ENCODE data around the gene TNFAIP3.

Gene TNFAIP3

GRCh38 chr6:137927777-137928218, 60.7 kb downstream of the TNFAIP3 start:
- peak; percentile 16 to 34 (median 18) for DNase-seq

DNA sequence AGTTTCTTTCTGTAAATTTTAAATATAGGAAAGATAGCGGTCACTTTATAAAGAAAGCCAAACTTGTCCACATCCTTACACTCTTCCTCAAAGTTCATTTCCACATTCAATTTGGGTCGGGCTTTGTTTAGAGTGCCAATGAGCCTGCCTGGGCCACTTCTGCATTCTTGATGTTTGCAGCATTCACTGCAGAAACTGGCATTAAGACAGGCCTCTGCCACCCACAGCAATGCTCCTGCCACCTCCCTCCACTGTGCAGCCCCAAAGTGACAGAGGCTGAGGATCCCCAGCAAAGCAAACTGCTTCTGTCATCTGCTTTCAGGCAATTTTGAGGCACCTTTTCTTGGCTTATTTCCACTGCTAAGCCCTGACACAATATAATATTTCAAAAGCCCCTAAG, 61.2 kb downstream of the TNFAIP3 start:
- no peak for DNase-seq

GRCh38 chr6:137931849-137932465, 64.9 kb downstream of the TNFAIP3 start:
- no peak for DNase-seq

Measured in activated naive CD4-positive, alpha-beta T cell (primary cell).